NB4 (cell line): ENCODE measurements around the gene KIAA1328.

Experiments used
- POLR2A ChIP-seq: IDR thresholded peaks from 2 replicates; pipeline ENCODE4 v1.6.1; 2011; ENCODE audit warnings: mild to moderate bottlenecking; ENCODE audit not compliant: insufficient read length; ENCODE audit errors: extremely low read depth
- TF ChIP-seq, protein P1 (sequence below): IDR thresholded peaks from one replicate; pipeline ENCODE4 v1.5.1; 2012; ENCODE audit warnings: low read depth, low read length
- TF ChIP-seq, protein P2 (sequence below): IDR thresholded peaks from 2 replicates; pipeline ENCODE4 v1.6.1; 2011; ENCODE audit warnings: low read depth, low read length

DNA sequence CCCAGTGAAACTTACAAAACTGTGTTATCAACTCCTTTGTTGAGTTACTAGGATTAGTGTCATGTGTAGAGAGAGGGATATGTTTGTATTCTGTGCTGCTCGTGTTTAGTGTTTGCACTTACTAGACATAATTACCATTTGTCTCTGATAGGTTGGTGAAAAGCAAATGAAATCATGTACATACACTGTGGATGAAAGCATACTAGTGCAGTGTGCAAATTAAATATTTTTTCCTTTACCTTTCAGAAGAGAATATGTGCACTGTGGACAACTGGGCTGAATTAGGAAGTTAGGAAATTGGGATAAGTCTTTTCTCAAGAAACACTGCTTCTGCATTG is 1.2 kb downstream of the KIAA1328 start:
- TF ChIP-seq, protein P1, sequence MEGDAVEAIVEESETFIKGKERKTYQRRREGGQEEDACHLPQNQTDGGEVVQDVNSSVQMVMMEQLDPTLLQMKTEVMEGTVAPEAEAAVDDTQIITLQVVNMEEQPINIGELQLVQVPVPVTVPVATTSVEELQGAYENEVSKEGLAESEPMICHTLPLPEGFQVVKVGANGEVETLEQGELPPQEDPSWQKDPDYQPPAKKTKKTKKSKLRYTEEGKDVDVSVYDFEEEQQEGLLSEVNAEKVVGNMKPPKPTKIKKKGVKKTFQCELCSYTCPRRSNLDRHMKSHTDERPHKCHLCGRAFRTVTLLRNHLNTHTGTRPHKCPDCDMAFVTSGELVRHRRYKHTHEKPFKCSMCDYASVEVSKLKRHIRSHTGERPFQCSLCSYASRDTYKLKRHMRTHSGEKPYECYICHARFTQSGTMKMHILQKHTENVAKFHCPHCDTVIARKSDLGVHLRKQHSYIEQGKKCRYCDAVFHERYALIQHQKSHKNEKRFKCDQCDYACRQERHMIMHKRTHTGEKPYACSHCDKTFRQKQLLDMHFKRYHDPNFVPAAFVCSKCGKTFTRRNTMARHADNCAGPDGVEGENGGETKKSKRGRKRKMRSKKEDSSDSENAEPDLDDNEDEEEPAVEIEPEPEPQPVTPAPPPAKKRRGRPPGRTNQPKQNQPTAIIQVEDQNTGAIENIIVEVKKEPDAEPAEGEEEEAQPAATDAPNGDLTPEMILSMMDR = no peak
- TF ChIP-seq POLR2A = no peak
- TF ChIP-seq, protein P2, sequence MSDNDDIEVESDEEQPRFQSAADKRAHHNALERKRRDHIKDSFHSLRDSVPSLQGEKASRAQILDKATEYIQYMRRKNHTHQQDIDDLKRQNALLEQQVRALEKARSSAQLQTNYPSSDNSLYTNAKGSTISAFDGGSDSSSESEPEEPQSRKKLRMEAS = no peak
